Subcutaneous adipose tissue (tissue), 4 donors: ENCODE measurements around the gene FSD1L. TPM values are rescaled to one million over a fixed set of nuclear protein-coding genes. Genes with fewer than 3 reads are reported as not detected.

ENCODE experiments used
- total RNA-seq, 4 donors: library from RNA; depleted of rRNA; stranded (reverse); fragments of >200 nt; gene quantifications; one replicate each; pipeline ENCODE4 v1.1.0, GENCODE V29; 2016
- TF ChIP-seq, protein P1 (sequence below): fragments of 450-650 bp; IDR thresholded peaks from one replicate; pipeline ENCODE4 v1.5.1; 2016; ENCODE audit warnings: low read depth, mild to moderate bottlenecking, control low read depth, antibody characterized with exemption, moderate library complexity

The FSD1L gene
- total RNA-seq, 4 donors from 2014 or later = 3.6 to 8.3 (median 4.8) TPM

DNA sequence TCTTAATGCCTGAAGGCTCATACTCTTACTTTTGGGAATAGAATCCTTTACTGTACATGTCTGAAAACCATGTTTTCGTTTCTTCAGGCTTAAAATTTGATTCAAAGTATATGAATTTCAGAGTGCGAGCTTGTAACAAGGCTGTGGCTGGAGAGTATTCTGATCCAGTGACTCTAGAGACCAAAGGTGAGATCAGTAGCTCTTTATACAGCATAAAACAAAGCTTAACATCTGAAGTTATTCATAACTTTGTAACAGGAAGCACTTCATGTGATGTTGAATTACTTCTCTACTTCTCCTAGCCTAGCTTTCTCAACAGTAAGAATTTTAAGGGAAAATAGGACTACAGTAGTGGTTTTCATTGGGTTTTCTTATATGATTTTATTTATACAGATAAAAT lies 60.7 kb downstream of the FSD1L start:
- TF ChIP-seq, protein P1, sequence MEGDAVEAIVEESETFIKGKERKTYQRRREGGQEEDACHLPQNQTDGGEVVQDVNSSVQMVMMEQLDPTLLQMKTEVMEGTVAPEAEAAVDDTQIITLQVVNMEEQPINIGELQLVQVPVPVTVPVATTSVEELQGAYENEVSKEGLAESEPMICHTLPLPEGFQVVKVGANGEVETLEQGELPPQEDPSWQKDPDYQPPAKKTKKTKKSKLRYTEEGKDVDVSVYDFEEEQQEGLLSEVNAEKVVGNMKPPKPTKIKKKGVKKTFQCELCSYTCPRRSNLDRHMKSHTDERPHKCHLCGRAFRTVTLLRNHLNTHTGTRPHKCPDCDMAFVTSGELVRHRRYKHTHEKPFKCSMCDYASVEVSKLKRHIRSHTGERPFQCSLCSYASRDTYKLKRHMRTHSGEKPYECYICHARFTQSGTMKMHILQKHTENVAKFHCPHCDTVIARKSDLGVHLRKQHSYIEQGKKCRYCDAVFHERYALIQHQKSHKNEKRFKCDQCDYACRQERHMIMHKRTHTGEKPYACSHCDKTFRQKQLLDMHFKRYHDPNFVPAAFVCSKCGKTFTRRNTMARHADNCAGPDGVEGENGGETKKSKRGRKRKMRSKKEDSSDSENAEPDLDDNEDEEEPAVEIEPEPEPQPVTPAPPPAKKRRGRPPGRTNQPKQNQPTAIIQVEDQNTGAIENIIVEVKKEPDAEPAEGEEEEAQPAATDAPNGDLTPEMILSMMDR = no peak

DNA sequence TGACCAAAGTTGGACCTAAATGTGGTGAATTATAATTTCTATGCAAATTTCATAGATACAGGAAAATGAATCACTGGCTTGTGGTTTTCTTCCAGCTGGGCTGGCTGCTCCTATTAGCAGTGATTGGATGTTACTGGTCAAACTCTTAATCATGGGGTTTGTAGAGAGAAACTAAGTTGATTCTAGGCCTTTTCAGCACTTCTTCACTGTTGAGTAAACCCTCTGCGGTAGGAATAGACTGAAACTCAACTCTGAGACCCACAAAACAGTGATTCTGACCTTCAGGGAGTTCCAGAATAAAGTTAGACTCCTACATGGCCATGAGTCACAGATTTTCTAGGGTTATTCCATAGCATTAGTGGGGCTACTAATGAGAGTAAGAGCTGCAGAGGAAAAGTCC lies 62.2 kb downstream of the FSD1L start:
- TF ChIP-seq, protein P1 = no peak

DNA sequence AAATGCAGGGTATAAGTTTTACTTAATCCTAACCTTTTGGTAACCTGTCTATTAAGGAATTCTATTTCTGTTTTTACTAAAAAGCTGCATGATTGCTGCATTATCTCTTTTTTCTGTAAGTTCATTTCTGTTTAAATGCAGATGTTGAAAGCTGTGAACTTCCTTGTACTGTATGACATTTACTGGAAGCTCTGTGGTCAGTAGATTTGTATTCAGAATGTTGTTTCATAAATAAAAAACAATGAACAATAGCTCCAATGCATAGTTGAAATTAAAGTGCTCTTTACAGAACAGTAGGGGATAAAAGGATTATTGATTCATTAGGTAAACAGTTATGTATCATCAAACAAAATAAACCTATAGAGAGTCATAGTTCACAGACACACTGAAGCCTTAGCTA lies 63.6 kb downstream of the FSD1L start:
- TF ChIP-seq, protein P1 = no peak

DNA sequence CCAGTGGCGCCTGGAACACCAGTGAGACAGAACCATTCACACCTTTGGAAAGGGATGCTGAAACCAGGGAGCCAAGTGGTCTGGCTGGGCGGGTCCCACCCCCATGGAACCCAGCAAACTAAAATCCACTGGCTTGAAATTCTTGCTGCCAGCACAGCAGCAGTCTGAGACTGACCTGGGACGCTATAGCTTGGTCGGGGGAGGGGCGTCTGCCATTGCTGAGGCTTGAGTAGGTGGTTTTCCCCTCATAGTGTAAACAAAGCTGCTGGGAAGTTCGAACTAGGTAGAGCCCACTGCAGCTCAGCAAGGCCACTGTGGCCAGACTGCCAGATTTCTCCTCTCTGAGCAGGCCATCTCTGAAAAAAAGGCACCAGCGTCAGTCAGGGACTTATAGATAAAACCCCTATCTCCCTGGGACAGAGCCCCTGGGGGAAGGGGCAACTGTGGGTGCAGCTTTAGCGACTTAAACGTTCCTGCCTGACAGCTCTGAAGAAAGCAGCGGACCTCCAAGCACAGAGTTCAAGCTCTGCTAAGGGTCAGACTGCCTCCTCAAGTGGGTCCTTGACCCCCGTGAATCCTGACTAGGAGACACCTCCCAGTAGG lies 68.1 kb downstream of the FSD1L start:
- TF ChIP-seq, protein P1 = no peak

DNA sequence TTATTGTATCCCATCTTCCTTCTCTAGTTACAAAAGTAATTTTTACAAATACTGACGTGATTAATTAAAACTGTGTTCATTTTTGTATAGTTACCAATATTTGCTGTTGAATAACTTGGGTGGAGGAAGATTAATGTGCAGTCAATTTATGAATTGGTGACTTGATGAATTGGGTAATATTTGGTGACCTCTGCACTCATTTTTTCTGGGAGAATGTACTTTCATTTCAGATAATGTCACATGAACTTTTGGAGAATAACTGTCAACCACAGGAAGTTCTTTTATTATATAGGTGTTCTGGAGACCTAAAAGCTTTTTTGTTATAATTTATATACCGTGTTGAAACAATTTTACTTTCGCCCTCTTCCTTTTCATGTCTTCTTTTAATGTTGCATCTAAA lies 83.7 kb downstream of the FSD1L start:
- TF ChIP-seq, protein P1 = no peak

DNA sequence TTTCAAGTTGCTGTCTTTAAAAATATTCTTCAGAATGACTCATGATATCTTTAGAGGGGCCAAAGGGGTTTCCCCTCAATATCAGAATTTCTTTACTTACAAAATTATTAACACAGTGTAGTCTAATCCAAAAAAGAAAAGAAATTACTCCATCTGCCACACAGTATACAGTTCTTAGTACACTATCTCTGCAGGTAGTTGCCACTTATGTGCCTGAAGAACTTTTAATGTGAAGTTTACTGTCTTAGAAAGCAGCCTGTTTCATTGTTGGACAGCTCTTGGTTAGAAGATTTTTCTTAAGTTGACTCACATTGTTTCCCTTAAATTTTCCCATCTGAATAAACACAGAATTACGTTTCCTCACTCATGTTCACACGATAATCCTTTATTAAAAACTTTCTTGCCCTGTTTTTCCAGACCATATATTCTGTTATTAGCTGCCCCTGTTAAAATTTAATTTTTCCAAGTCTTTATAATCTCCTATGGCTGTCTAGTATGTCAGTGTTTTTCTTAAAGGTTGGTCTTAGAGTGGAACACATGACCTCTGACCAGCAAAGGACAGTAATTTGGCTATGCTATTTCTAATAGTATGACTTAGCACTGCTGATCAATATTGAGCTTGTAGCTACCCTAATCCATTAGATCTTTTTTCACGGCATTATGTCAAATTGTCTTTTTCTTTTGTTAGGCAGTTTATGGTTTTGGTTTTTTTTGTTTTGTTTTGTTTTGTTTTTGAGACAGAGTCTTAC lies 88.3 kb downstream of the FSD1L start:
- TF ChIP-seq, protein P1 = no peak

DNA sequence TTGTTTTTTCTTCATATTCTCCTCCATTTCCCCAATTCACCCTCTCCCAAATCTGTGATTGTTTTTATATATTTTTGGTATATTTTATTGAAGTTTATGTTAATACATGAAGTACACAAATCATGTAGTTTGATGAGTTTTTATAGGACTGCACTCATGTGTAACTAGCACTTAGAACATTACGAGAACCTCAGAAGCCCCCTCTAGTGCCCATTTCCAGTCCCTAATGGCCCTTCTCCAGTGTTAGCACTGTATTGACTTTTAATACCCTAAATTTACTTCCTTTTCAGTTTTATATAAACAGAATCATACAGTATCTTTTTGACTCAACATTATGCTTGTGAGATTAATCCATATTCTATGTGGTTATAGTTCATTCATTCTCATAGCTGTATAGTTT lies 91.6 kb downstream of the FSD1L start:
- TF ChIP-seq, protein P1 = no peak
